Measurements from ENCODE around the gene CROT.

The CROT gene

DNA sequence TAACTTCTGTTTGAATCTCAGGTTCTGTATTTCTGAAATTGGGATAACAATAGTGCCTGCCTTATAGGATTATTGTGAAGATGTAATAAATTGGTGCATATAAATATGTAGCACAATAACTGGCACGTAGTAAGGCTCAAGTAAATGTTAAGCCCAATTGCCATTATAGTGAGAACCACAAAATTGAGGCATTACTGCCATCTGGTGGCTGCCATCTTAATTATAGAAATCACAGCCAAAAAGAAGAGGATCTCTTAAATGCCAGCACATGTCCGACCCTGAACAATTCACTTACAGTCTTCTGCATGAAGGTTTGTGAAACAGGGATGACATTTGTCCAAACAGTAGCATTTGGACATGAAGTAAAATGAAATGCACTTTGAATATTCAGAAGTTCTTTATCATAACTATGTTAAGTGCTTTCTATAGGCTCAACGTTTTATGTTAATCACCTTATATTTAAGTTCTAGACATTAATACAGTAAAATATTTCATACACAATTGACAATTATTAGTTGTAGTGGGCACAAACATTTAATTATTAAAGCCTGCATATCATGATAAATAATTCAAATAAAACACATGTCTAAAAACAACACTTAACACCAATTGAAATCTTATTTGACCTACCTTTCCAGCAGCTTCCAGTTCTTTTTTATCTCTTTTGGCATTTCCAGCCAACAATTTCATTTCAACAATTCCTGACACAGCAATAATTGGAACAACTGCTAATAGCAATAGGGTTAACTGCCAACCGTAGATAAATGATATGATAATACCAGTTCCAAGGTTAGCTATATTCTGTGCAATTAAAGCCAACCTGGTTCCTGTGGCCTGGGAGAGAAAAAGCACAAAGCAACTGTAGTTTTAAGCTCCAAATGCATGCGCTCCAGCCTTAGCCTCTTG, 71.5 kb downstream of the CROT start:
- FAIRE-seq = peak; percentile 34

DNA sequence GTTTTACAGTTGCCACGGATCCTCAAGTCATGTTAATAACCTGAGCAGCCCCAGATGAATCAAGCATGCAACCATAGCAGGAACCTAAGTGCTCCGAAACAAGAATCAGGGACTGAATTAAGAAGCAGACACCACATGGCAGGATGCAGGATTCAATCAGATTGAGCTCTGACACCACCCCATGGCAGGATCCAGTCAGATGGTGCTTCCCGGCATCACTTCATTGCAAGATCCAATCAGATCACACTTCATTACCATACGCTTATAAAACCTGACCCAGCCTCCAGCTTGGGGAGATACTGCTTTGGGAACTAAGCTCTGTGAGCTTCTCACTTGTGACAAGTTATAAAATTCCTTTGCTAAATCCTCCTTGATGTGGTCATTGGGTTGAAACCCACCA, 74.7 kb downstream of the CROT start:
- FAIRE-seq = no peak

DNA sequence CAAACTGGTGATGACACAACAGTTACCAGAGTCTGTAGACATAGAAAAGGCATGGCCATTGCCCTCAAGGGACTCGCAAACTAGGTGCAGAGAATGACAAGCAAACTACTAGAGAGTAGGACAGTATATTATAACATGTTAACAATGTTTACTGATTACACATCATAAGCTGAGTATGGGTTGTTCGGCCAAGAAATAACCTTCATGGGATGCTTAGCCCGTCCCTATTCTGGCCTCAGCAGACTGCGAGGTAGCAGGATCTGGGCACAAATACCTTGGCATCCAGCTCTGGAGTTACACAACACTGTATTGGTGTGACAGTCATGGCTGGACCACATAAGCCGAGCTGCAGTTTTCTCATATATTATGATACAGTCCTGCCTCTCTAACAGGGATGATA, 78.6 kb downstream of the CROT start:
- no peak for FAIRE-seq

DNA sequence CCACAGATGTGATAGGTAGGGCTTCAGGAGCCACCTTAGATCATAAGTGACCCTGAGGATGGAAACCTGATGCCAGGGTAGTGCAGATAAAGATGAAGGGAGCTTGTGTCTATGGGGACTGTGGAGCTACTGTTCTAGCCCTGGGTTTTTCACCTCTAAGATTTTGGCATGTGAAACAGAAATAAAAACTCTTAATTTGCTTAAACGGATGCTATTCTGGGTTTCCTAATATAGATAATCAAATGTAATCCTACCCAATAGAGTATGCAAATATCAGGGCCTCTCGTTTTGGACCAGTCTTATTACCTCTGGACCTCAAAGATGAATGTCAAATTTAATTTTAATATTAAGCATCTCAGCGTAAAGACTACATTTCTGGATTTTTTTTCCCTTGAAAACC, 80.7 kb downstream of the CROT start:
- no peak for FAIRE-seq

DNA sequence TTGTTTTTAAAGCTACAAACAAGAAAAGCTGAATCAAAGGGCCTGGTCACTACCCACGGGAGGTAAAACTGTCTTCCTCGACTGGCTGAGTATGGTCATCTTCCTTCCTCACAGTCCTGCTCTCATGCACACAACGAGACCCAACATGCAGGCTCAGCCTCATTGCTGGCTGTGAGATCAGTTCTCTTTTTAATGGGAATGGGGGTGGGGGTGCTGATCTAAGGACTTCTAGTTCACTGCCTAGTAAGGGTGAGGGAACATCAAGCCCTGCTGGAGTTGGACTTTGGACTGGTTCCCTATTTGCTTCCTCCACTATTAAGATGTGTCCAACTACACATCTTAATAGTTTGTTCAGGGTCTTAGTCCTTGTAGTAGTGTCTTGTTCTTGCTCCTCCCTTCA, 81.8 kb downstream of the CROT start:
- no peak for FAIRE-seq

DNA sequence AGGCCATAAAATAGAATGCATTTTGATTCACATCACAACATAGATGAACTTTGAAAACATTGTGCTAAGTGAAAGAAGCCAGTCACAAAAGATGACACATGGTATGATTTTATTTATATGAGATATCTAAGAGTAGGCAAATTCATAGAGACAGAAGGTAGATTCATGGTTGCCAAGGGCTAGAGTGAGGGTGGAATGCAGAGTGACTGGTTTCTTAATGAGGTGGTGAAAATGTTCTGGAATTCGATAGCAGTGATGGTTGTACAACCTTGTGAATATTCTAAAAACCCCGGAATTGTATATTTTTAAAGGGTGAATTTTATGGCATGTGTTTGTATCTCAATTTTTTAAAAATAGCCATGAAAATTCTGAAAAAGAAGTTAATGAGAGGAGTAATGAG, 87.1 kb downstream of the CROT start:
- no peak for FAIRE-seq

DNA sequence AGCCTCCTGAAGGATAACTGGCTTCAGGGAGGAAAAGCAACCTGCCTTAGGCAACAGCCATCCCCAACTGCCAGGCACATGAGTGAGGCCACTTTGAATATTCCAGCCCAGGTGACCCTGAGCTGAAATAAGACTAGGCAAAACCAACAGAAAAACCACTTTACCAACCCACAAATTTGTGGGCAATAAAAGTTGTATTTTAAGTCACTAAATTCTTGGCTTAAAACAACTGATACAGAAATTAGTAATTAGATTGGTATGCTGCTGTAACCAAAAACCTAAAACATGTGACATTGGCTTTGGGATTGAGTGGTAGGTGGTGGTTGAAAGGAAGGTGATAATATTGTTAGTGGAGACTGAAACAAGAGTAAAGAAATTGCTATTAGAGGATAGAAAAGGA, 90.1 kb downstream of the CROT start:
- FAIRE-seq = no peak

DNA sequence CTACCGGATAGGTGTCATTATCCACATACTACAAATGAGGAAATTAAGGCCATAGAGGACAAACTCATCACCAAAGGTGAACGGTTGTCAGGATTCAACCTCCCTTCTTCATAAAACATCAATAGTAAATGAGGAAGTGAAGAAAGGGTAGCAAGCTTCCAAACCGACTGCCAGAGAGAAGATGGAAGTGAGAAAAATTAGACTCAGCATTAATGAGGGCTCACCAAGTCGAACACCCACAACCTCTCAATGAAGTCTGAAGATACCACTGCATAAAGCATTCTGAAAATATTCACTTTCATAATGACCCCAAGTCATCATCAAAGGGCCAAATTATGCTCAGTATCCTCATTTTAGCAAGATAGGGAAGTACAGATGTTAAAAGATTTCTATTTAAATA, 100.4 kb downstream of the CROT start:
- no peak for FAIRE-seq

DNA sequence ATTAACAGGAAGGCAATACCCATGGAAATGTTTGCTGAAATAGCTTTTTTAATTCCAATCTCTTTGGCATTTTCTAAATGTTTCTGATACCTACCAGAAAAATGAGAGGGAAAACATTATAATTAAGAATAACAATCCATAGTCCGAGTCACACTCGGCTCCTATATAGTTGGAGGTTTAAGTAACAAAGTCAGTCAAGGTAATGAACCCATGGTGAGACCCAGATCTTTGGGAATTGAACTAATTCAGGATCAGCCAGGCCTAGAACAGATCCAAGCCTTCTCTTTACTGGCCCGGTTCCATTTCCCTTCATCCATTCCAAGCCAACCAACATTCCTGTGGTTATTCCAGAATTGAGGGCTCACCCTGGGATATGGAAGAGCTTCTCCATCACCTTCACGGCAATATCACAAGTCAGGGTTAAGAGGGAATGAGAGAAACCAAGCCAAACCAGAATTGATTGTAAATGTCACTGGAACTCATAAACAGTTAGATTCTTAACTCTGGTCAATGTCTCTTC, 101.7 kb downstream of the CROT start:
- no peak for FAIRE-seq

DNA sequence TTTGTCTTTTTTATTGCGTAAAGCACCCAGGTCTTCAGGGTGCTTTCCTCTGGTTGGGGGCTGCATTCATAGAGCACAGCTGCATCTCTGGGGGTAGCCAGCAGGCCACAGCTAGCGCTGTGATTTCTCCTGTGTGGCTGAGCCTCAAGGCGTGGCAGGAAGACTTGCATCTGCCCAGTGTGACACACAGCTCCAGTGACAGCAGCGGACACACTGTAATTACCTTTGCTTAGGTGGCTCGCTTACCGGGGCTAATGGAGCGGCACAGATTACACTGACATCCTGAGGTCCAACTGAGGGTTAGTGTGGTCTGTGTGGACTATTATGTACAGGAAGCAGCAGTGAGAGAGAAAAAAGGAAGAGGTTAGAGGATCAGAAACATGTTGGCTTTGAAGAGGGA, 102.9 kb downstream of the CROT start:
- FAIRE-seq = no peak
